GM21723 (cell line): Measurements from ENCODE around the gene GCM1.
A peak's percentile ranks its signal among the peaks of the same experiment; 100 is the strongest.

Experiments used
- ATAC-seq: cut with Tn5 transposase; IDR thresholded peaks from one replicate; pipeline ENCODE4 v1.9.1; 2021; ENCODE audit warnings: mild to moderate bottlenecking, moderate library complexity; ENCODE audit not compliant: unreplicated experiment

The GCM1 gene

GRCh38 chr6:53109612-53110011 is 39.0 kb downstream of the GCM1 start:
- peak; percentile 88 for ATAC-seq

GRCh38 chr6:53107091-53107490 is 41.5 kb downstream of the GCM1 start:
- no peak for ATAC-seq

GRCh38 chr6:53104916-53105315 is 43.7 kb downstream of the GCM1 start:
- no peak for ATAC-seq

- ATAC-seq: no peak
Observed at GRCh38 chr6:53103993-53104675, 44.5 kb downstream of the GCM1 start.

- ATAC-seq: no peak
Observed at GRCh38 chr6:53101006-53101405, 47.6 kb downstream of the GCM1 start.

GRCh38 chr6:53100561-53100960 is 48.1 kb downstream of the GCM1 start:
- ATAC-seq: no peak

- no peak for ATAC-seq
Observed at GRCh38 chr6:53095716-53096115, 52.9 kb downstream of the GCM1 start.

GRCh38 chr6:53095270-53095669 is 53.4 kb downstream of the GCM1 start:
- ATAC-seq: no peak

- no peak for ATAC-seq
Observed at GRCh38 chr6:53090576-53090975, 58.1 kb downstream of the GCM1 start.

- ATAC-seq: no peak
Observed at GRCh38 chr6:53089948-53090347, 58.7 kb downstream of the GCM1 start.

GRCh38 chr6:53086302-53086701 is 62.3 kb downstream of the GCM1 start:
- no peak for ATAC-seq

- ATAC-seq: no peak
Observed at GRCh38 chr6:53080813-53081212, 67.8 kb downstream of the GCM1 start.
